H1 (cell line): ENCODE data around the gene GDPD4. TPM values are rescaled to one million over a fixed set of nuclear protein-coding genes. Genes with fewer than 3 reads are reported as not detected.

Experiments
- CTCF ChIA-PET: fragments of 300-600 bp; sonication (Branson Sonifier 250); formaldehyde crosslinking; loops from one replicate; lab custom pipeline; 2021; ENCODE audit not compliant: partially characterized antibody; lab: Charles Lee
- POLR2A ChIA-PET: fragments of 300-600 bp; sonication (Branson Sonifier 250); formaldehyde crosslinking; loops from one replicate; lab custom pipeline; 2021; ENCODE audit warnings: inconsistent platforms; ENCODE audit not compliant: partially characterized antibody; lab: Charles Lee
- DNase-seq, 2 experiments: peaks; one replicate each; pipeline versions ENCODE4 v3.0.0 to v3.0.0-alpha.2; 2010 to 2022; ENCODE audit warnings: low spot score in 2 of 2, low read depth in 1 of 2, mixed read lengths in 1 of 2
- FAIRE-seq: peaks from 2 replicates; lab custom pipeline; 2011; peaks lifted over from hg19 to GRCh38; lab: Jason Lieb, UNC
- H2AFZ ChIP-seq: 2 replicates; pipeline ENCODE4 v1.8.1; 2012; ENCODE audit warnings: low read length, inconsistent platforms
- H2AK5ac ChIP-seq: 2 replicates; pipeline ENCODE4 v1.6.1; 2013; ENCODE audit warnings: low read depth, low read length
- H2BK120ac ChIP-seq: replicated peaks from 2 replicates; pipeline ENCODE3; 2013; ENCODE audit warnings: low read depth, low read length, inconsistent platforms
- H2BK12ac ChIP-seq: 2 replicates; pipeline ENCODE4 v1.6.1; 2013; ENCODE audit warnings: low read depth, low read length
- H2BK15ac ChIP-seq: 2 replicates; pipeline ENCODE4 v1.6.1; 2013; ENCODE audit warnings: low read length
- H2BK20ac ChIP-seq: 2 replicates; pipeline ENCODE4 v1.6.1; 2013; ENCODE audit warnings: low read length
- H2BK5ac ChIP-seq: 2 replicates; pipeline ENCODE4 v1.6.1; 2013; ENCODE audit warnings: low read depth, low read length
- H3K14ac ChIP-seq: 2 replicates; pipeline ENCODE4 v1.6.1; 2013; ENCODE audit warnings: inconsistent platforms; ENCODE audit not compliant: insufficient read length
- H3K18ac ChIP-seq: 2 replicates; pipeline ENCODE4 v1.6.1; 2013; ENCODE audit warnings: low read length; ENCODE audit errors: extremely low read depth
- H3K23ac ChIP-seq: 2 replicates; pipeline ENCODE4 v1.6.1; 2013; ENCODE audit warnings: inconsistent platforms; ENCODE audit not compliant: insufficient read length
- H3K23me2 ChIP-seq: 2 replicates; pipeline ENCODE4 v1.6.1; 2013; ENCODE audit warnings: low read depth, low read length
- H3K27ac ChIP-seq: 2 replicates; pipeline ENCODE4 v1.6.1; 2011; ENCODE audit warnings: low read depth, low read length, inconsistent platforms
- H3K27me3 ChIP-seq, 4 experiments: replicated peaks in 1 of 4; 1 replicate in 1 of 4; 2 replicates in 3 of 4; pipeline versions ENCODE4 v1.6.1 to v1.8.1; 2011 to 2013; ENCODE audit warnings: low read length in 3 of 4, mild to moderate bottlenecking in 3 of 4, inconsistent platforms in 2 of 4, mixed read lengths in 2 of 4, moderate library complexity in 1 of 4; ENCODE audit not compliant: control insufficient read depth in 3 of 4, insufficient read depth in 3 of 4; ENCODE audit errors: extremely low read depth in 1 of 4
- H3K36me3 ChIP-seq, 4 experiments: 2 replicates each; pipeline versions ENCODE4 v1.6.1 to v1.8.1; 2011 to 2013; ENCODE audit warnings: mild to moderate bottlenecking in 4 of 4, low read length in 3 of 4, moderate library complexity in 2 of 4, control low read depth in 1 of 4, inconsistent platforms in 1 of 4; ENCODE audit not compliant: insufficient read depth in 4 of 4, control insufficient read depth in 2 of 4
- H3K4ac ChIP-seq: replicated peaks from 2 replicates; pipeline ENCODE3; 2013; ENCODE audit warnings: low read length, low read depth, mixed read lengths, inconsistent platforms; ENCODE audit not compliant: insufficient read length
- H3K4me1 ChIP-seq, 4 experiments: replicated peaks in 1 of 4; 1 replicate in 1 of 4; 2 replicates in 3 of 4; pipeline versions ENCODE4 v1.6.1 to v1.8.1; 2011 to 2013; ENCODE audit warnings: low read length in 3 of 4, inconsistent platforms in 2 of 4, mixed read lengths in 1 of 4; ENCODE audit not compliant: insufficient read depth in 4 of 4, control insufficient read depth in 3 of 4
- H3K4me2 ChIP-seq, 2 experiments: 2 replicates each; pipeline versions ENCODE4 v1.6.1 to v1.8.1; 2011 to 2013; ENCODE audit warnings: low read depth in 2 of 2, low read length in 2 of 2, control low read depth in 1 of 2, inconsistent platforms in 1 of 2, mild to moderate bottlenecking in 1 of 2; ENCODE audit not compliant: insufficient read depth in 1 of 2
- H3K4me3 ChIP-seq, 4 experiments: fragments of 200-600, 300-600 bp in 1 of 4; sonication (generic), shearing (Covaris generic), sonication (Bioruptor Twin) in 1 of 4; 2 replicates each; pipeline versions ENCODE4 v1.5.1 to v1.8.1; 2011 to 2016; ENCODE audit warnings: low read length in 4 of 4, low read depth in 3 of 4, control low read depth in 2 of 4, inconsistent platforms in 2 of 4, mild to moderate bottlenecking in 2 of 4, mixed read lengths in 1 of 4, moderate library complexity in 1 of 4; ENCODE audit not compliant: insufficient read depth in 2 of 4; ENCODE audit errors: extremely low read depth in 1 of 4
- H3K56ac ChIP-seq: replicated peaks from 2 replicates; pipeline ENCODE3; 2013; ENCODE audit warnings: low read depth, mild to moderate bottlenecking, mixed read lengths, low read length, inconsistent platforms; ENCODE audit not compliant: insufficient read length
- H3K79me1 ChIP-seq: 2 replicates; pipeline ENCODE4 v1.6.1; 2013; ENCODE audit warnings: low read depth, low read length, control low read depth
- H3K79me2 ChIP-seq, 2 experiments: 2 replicates each; pipeline versions ENCODE4 v1.6.1 to v1.8.1; 2012 to 2013; ENCODE audit warnings: low read length in 2 of 2, mild to moderate bottlenecking in 2 of 2, inconsistent platforms in 1 of 2; ENCODE audit not compliant: insufficient read depth in 2 of 2, control insufficient read depth in 1 of 2
- H3K9ac ChIP-seq, 4 experiments: replicated peaks in 1 of 4; 1 replicate in 1 of 4; 2 replicates in 3 of 4; pipeline versions ENCODE4 v1.6.1 to v1.8.1; 2011 to 2013; ENCODE audit warnings: low read depth in 3 of 4, low read length in 3 of 4, control low read depth in 2 of 4, mild to moderate bottlenecking in 2 of 4, moderate library complexity in 2 of 4, inconsistent platforms in 1 of 4; ENCODE audit errors: extremely low read depth in 1 of 4
- H3K9me3 ChIP-seq, 2 experiments: 2 replicates each; pipeline versions ENCODE4 v1.6.1 to v1.8.1; 2012 to 2013; ENCODE audit warnings: mild to moderate bottlenecking in 2 of 2, moderate library complexity in 2 of 2, control low read depth in 1 of 2, inconsistent platforms in 1 of 2, low read depth in 1 of 2, low read length in 1 of 2, mixed read lengths in 1 of 2; ENCODE audit not compliant: insufficient read depth in 2 of 2
- H4K20me1 ChIP-seq, 2 experiments: replicated peaks in 1 of 2; 2 replicates each; pipeline versions ENCODE3 to v1.8.1; 2011 to 2013; ENCODE audit warnings: inconsistent platforms in 2 of 2, low read length in 2 of 2, mild to moderate bottlenecking in 1 of 2; ENCODE audit not compliant: insufficient read depth in 2 of 2, control insufficient read depth in 1 of 2
- H4K5ac ChIP-seq: 2 replicates; pipeline ENCODE4 v1.6.1; 2013; ENCODE audit warnings: low read length, low read depth, mixed read lengths, inconsistent platforms; ENCODE audit not compliant: insufficient read length
- H4K8ac ChIP-seq: 2 replicates; pipeline ENCODE4 v1.8.0; 2013; ENCODE audit warnings: mild to moderate bottlenecking, moderate library complexity, low read length, inconsistent platforms; ENCODE audit not compliant: insufficient read depth; ENCODE audit errors: extremely low read depth
- H4K91ac ChIP-seq: replicated peaks from 2 replicates; pipeline ENCODE3; 2013; ENCODE audit warnings: low read length, mixed read lengths, inconsistent platforms; ENCODE audit not compliant: insufficient read length
- CHD1 ChIP-seq: IDR thresholded peaks from 2 replicates; pipeline ENCODE4 v1.6.1; 2012; ENCODE audit warnings: low read depth, low read length, improper control_type of control experiment
- CHD2 ChIP-seq: IDR thresholded peaks from 2 replicates; pipeline ENCODE4 v1.6.1; 2012; ENCODE audit warnings: low read length, improper control_type of control experiment
- CREB1 ChIP-seq: IDR thresholded peaks from 2 replicates; pipeline ENCODE4 v1.6.1; 2012; ENCODE audit warnings: inconsistent platforms
- E2F6 ChIP-seq: IDR thresholded peaks from 2 replicates; pipeline ENCODE4 v1.6.1; 2012; ENCODE audit warnings: inconsistent platforms
- EP300 ChIP-seq, 2 experiments: IDR thresholded peaks; 1 replicate in 1 of 2; 2 replicates in 1 of 2; pipeline ENCODE4 v1.6.1; 2011 to 2012; ENCODE audit warnings: low read depth in 2 of 2, low read length in 2 of 2, mild to moderate bottlenecking in 2 of 2, borderline replicate concordance in 1 of 2, inconsistent platforms in 1 of 2, moderate library complexity in 1 of 2
- GABPA ChIP-seq: IDR thresholded peaks from 2 replicates; pipeline ENCODE4 v1.6.1; 2011; ENCODE audit warnings: mild to moderate bottlenecking, low read length, moderate library complexity, borderline replicate concordance; ENCODE audit not compliant: insufficient read depth
- HDAC2 ChIP-seq, 2 experiments: fragments of 300-600 bp in 1 of 2; sonication (generic) in 1 of 2; IDR thresholded peaks; 2 replicates each; pipeline ENCODE4 v1.6.1; 2011 to 2012; ENCODE audit warnings: low read depth in 2 of 2, low read length in 2 of 2, mild to moderate bottlenecking in 2 of 2, moderate library complexity in 2 of 2, borderline replicate concordance in 1 of 2, inconsistent platforms in 1 of 2
- KDM1A ChIP-seq: fragments of 200-600, 300-600 bp; sonication (generic); IDR thresholded peaks from 2 replicates; pipeline ENCODE4 v1.7.1; 2016; ENCODE audit warnings: mild to moderate bottlenecking, low read length, borderline replicate concordance
- NRF1 ChIP-seq: IDR thresholded peaks from 2 replicates; pipeline ENCODE4 v1.6.1; 2011; ENCODE audit warnings: mild to moderate bottlenecking, low read depth, low read length, improper control_type of control experiment
- POLR2A ChIP-seq, 2 experiments: IDR thresholded peaks; 1 replicate in 1 of 2; 2 replicates in 1 of 2; pipeline ENCODE4 v1.6.1; 2011; ENCODE audit warnings: low read depth in 2 of 2, low read length in 2 of 2, mild to moderate bottlenecking in 2 of 2; ENCODE audit errors: control extremely low read depth in 1 of 2
- RBBP5 ChIP-seq: IDR thresholded peaks from 2 replicates; pipeline ENCODE4 v1.7.1; 2012; ENCODE audit warnings: low read depth, mild to moderate bottlenecking, inconsistent platforms, low read length, moderate library complexity, borderline replicate concordance
- RNF2 ChIP-seq: fragments of 200-900, 300-1000 bp; sonication (generic); IDR thresholded peaks from 2 replicates; pipeline ENCODE4 v1.7.1; 2016; ENCODE audit warnings: borderline replicate concordance, low read depth, mild to moderate bottlenecking, antibody characterized with exemption, low read length; ENCODE audit not compliant: poor library complexity, severe bottlenecking; ENCODE audit errors: missing control alignments
- RXRA ChIP-seq: IDR thresholded peaks from 2 replicates; pipeline ENCODE4 v1.6.1; 2011; ENCODE audit warnings: low read depth, mild to moderate bottlenecking, low read length, moderate library complexity; ENCODE audit not compliant: insufficient read depth
- TCF12 ChIP-seq: IDR thresholded peaks from 2 replicates; pipeline ENCODE4 v1.6.1; 2011; ENCODE audit warnings: low read depth, mild to moderate bottlenecking, low read length
- WGBS, 2 experiments: shearing (Covaris generic) in 1 of 2; methylation state at CpG; one replicate each; pipeline versions ENCODE4 v1.1.6 to v1.1.7; 2013 to 2015; ENCODE audit warnings: low lambda C conversion rate in 2 of 2, mixed read lengths in 2 of 2, inconsistent platforms in 1 of 2, low coverage in 1 of 2, missing lambda C conversion rate in 1 of 2; ENCODE audit not compliant: insufficient replicate concordance in 2 of 2, insufficient coverage in 1 of 2, insufficient read length in 1 of 2; ENCODE audit errors: extremely low coverage in 1 of 2, missing lambda C conversion rate in 1 of 2; 5-methylcytosine and 5-hydroxymethylcytosine counted together
- polyA plus RNA-seq, 7 experiments: library from polyadenylated mRNA; depleted of rRNA in 3 of 7; stranded (reverse) in 5 of 7; unstranded in 2 of 7; fragments of >200 nt in 5 of 7; fragments of 200-250 nt in 2 of 7; gene quantifications; 1 replicate in 5 of 7; 2 replicates in 1 of 7; 4 replicates in 1 of 7; pipeline versions ENCODE4 v1.2.1 to v1.2.3, GENCODE V29; 2011 to 2013; ENCODE audit warnings: missing spikeins in 2 of 7, mixed read lengths in 2 of 7
- total RNA-seq: library from RNA; stranded (reverse); fragmentation: NEBNext Ultra II Directional; extraction: Animal tissue kit (Norgen Biotek cat#: 25700); gene quantifications from 2 replicates; pipeline ENCODE4 v1.2.1, GENCODE V29; 2021

Gene GDPD4
- total and polyA plus RNA-seq, 2 of the 8 experiments (the other 6 are each of a cell fraction or from before 2014, with no cell fraction given) = not detected

- H3K36me3 ChIP-seq = no peaks in the 10 kb centered on the region
- H4K20me1 ChIP-seq = no peaks in the 10 kb centered on the region
- no peaks in the 10 kb centered on the region for H3K23me2 ChIP-seq
- no peak overlapping the region for H3K4ac ChIP-seq
- H3K79me1 ChIP-seq = no peaks in the 10 kb centered on the region
- H3K9ac ChIP-seq = no peak overlapping the region
- H3K9me3 ChIP-seq = no peaks in the 10 kb centered on the region
- H2BK15ac ChIP-seq = no peak overlapping the region
- H2AK5ac ChIP-seq = no peak overlapping the region
- H3K27me3 ChIP-seq = no peaks in the 10 kb centered on the region
- FAIRE-seq (no peak), DNase-seq (no peak)
- no peak overlapping the region for H3K23ac ChIP-seq
- no peak overlapping the region for H3K27ac ChIP-seq
- no peak overlapping the region for H2AFZ ChIP-seq
- no peak overlapping the region for H2BK120ac ChIP-seq
- POLR2A ChIA-PET = no interaction called here
- no peak overlapping the region for H3K56ac ChIP-seq
- no peak overlapping the region for H4K8ac ChIP-seq
- no peak overlapping the region for H3K4me3 ChIP-seq
- 84% methylated on average over 3 of the region's 3 CpGs; no CpG with 5 or more reads in 1 of the 2 experiments for WGBS, 2 experiments
- no peak overlapping the region for H2BK12ac ChIP-seq
- no peak overlapping the region for H4K91ac ChIP-seq
- H3K4me2 ChIP-seq = no peak overlapping the region
- H3K79me2 ChIP-seq = no peaks in the 10 kb centered on the region
- no peak overlapping the region for H3K18ac ChIP-seq
- no peaks in the 10 kb centered on the region for H3K4me1 ChIP-seq
- H2BK20ac ChIP-seq = no peak overlapping the region
- H2BK5ac ChIP-seq = no peak overlapping the region
- no peak overlapping the region for H3K14ac ChIP-seq
- CTCF ChIA-PET = interaction anchor here (0.9 to 1.2 kb wide), 3 partner anchors 36 to 122 kb away, joined by 3 read pairs; partner anchors contain the start of gene MYO7A
- no peak overlapping the region for H4K5ac ChIP-seq
- TF ChIP-seq POLR2A (IDR thresholded peaks at IDR 0.05; ENCODE audit: control extremely low read depth in 1 of 2, low read depth in 2 of 2, low read length in 2 of 2) (no peak), EP300 (IDR thresholded peaks at IDR 0.05; ENCODE audit: borderline replicate concordance in 1 of 2, low read depth in 2 of 2, low read length in 2 of 2) (no peak), CHD2 (no peak), NRF1 (no peak), TCF12 (no peak), HDAC2 (IDR thresholded peaks at IDR 0.05; ENCODE audit: borderline replicate concordance in 1 of 2, low read depth in 2 of 2, low read length in 2 of 2) (no peak), RNF2 (no peak), RBBP5 (no peak), GABPA (no peak), RXRA (no peak), CHD1 (no peak), E2F6 (no peak), KDM1A (no peak), CREB1 (no peak)
Observed at GRCh38 chr11:77249427-77249826, 52.1 kb downstream of the GDPD4 start.
